HG03469 (cell line): ENCODE measurements around the gene CORO2B.

Experiments
- ATAC-seq: cut with Tn5 transposase; IDR thresholded peaks from one replicate; pipeline ENCODE4 v1.9.1; 2021; ENCODE audit warnings: mild to moderate bottlenecking, moderate library complexity, moderate number of reproducible peaks; ENCODE audit not compliant: unreplicated experiment

CORO2B gene, protein sequence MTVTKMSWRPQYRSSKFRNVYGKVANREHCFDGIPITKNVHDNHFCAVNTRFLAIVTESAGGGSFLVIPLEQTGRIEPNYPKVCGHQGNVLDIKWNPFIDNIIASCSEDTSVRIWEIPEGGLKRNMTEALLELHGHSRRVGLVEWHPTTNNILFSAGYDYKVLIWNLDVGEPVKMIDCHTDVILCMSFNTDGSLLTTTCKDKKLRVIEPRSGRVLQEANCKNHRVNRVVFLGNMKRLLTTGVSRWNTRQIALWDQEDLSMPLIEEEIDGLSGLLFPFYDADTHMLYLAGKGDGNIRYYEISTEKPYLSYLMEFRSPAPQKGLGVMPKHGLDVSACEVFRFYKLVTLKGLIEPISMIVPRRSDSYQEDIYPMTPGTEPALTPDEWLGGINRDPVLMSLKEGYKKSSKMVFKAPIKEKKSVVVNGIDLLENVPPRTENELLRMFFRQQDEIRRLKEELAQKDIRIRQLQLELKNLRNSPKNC

DNA sequence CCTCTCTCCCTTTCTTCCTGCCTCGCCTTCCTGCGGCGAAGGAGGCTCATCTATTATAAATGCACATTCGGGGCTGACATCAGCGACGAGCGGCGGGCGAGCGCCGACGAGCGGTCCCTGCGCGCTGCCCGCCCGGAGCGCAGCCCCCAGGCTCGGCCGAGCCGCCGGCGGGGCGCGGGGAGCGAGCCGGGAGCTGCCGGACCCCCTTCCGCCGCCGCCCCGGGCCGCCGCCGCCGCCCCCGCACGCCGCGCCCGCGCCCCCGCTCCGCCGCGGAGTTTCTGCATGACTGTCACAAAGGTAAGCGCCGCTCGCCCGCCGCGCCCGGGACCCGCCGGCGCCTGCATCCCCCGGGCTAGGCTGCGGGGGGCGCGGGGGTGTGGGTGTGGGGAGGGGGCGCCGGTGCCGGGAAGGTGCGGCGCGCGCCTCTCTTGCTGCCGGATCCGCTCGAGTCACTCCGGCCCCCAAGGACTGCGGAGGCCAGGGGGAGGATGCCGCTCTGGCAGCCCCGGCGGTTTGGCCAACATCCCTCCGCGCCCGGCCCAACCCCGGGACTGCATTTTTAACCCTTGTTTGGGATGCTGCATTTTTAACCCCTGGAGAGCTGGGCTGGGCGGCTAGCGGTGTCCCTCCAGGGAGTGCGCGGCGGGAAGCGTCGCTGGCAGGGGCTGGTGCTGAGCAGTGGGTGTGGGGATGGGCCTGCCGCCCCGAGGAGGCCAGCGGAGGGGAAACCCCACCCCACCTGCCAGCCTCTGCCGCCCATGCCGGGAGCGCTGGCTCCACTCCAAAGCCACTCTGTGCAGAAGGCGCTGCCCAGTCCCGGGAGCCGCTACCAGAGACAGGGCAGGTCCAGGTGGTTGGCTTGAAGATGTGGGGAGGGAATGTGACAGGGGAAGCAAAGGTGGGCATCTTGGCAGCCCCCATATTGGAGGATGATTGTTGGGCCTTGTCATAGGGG is at the start of gene CORO2B:
Gene CORO2B (plus strand): TSS at position 14 of the 956 bp plus-strand sequence. CDS start 270 bp downstream, at position 284.
- no peak for ATAC-seq

DNA sequence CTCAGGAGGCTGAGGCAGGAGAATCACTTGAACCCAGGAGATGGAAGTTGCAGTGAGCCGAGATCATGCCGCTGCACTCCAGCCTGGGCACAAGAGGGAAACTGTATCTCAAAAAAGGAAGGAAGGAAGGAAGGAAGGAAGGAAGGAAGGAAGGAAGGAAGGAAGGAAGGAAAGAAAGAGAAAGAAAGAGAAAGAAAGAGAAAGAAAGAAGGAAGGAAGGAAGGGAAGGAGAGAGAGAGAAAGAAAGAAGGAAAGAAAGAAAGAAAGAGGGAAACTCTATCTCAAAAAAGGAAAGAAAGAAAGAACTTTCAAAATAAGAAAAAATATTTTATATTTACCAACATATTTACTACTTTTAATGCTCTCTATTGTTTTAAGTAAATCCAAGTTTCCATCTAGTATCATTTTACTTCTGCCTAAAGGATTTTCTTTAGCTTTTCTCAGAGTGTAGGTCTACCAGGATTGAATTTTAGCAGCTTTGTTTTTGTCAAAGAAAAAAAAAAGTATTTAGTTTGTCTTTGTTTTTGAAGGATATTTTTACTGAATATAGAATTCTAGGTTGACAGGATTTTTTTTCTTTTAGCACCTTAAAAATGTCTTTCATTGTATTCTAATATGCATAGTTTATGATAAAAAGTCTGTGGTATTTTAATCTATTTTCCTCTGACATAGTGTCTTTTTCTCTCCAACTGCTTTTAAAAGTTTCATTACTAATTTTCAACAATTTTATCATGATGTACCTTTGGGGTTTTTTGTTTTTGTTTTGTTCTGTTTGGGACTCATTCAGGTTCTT is 47.2 kb upstream of the CORO2B start:
- ATAC-seq: no peak

DNA sequence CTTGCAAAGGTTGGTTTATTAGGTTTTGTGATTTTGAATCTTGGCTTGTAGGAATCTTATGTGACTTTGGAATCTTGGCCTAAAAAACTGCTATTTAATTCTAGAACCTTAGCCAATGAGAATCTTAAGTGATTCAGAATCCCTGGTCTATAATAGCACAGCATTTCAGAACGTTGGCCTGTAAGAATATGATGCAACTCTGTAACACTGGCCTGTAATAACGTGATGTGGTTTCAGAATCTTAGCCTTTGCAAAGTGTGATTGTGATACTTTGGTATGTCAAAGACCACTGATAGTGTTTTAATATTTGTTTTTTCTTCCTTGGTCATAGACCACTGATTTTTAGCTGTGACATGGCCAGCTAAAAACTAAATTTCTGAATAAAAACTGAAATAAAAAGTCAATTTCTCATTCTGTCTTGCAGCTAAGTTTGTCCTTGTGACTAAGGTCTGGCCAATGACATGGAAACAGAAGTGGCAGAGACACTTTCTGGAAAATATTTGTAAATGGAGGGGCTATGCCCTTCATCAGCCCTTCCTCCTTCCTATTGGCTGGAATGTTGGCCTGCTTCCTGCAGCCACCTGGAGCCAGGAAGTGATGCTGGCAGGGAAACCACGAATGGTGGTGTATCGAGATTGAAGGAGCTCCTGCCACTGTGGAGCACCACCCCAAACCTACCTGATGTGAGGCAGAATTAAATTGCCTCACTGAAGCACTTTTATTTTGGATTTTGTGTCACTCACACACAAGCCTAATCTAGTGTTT is 42.3 kb upstream of the CORO2B start:
- ATAC-seq: no peak

DNA sequence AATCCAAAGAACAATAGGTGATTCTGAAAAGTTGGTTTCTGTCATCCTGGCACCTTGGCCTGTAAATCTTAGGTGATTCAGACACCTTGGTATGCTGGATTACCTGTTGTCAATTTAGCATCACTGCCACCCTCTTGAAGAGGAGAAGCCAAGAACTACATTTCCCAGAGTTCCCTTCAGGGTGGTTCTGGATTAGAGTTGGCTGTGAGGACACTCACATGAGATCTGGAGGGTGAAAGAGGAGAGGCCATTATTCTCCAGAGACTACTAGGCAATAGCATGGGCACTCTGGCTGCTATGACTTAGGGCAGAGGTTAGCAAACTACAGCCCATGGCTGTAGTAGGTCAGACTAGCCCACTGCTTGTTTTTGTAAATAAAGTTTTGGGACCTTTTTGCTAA is 41.7 kb upstream of the CORO2B start:
- ATAC-seq: no peak

DNA sequence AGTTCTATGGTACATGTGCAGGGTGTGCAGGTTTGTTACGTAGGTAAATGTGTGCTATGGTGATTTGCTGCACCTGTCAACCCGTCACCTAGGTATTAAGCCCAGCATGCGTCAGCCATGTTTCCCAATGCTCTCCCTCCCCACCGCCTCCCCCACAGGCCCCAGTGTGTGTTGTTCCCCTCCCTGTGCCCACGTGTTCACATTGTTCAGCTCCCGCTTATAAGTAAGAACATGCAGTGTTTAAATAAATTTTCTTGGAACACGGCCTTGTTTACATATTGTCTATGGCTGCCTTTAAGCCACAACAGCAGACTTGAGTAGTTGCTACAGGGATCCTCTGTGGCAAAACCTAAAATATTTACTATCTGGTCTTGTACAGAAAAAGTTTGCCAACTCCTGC is 41.3 kb upstream of the CORO2B start:
- ATAC-seq: no peak

DNA sequence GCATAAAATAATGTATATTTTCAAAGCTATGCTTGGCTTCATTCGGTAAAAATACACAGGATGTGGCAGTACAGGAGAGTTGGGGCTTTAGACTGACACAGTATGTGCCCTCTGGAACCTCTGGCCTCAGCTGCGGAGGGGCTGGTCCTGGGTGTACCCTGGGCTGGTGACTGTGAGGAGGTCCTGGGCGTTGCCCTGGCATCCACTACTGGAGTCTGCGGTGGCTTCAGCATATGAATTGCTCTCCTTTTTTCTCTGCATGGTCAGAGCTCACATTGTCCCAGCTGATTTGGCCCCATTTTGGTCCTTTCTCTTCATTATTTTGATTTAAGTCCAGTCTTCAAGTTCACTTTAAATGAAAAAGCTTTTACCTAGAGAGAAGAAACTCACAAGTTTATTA is 40.5 kb upstream of the CORO2B start:
- no peak for ATAC-seq

DNA sequence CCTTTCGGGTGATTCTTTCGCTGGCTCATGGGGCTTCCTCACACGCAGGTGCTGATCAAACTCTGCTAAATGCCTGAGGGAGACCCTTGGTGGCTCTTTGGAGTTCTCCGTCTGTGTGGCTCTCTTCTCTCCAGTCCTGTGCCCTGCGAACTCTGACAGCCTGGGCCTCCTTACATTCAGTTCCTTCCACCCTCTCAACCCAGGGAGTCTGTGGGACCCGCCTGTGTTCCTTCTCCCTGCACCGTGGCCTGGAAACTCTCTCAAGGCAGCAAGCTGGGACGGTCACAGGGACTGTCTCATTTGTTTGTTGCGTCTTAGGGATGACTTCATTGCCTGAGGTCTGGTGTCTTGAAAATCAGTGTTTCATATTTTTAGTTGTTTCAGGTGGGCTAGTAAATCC is 37.0 kb upstream of the CORO2B start:
- ATAC-seq: no peak

DNA sequence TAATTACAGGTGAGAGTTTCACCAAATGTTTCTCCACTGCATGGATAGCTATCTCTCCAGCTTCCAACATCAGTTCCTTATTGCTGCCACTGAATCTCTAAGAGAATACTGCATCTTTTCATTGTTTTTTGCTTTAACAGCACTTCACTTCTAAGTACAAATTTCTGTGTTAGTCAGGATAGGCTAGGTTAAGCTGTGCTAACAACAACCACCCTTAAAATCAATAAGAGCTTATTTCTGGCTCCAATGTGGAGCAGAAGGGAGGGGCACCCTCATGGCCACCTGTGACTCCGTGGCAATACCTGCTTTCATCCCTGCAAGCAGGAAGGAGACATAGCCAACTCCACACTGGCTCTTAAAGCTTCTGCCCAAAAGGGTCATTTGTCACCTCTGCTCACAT is 36.4 kb upstream of the CORO2B start:
- ATAC-seq: no peak

DNA sequence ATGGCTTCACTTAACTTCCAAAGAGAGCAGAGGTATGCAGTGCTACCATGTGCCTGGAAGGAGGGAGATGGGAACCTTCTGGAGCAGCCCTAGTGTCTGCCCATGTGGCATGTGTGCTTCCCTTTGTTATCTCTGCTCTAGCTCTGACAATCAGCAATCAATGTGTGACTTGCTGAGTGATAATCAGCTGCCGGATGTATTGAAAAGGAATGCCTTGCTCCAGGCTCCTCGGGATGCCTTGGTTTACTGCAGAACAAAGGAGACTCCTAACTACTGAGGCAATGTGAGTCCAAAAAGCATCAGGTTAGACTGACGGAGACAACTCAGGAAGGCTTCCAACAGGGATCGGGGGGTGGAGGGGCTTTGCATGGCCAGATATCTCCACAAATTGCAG is 36.0 kb upstream of the CORO2B start:
- no peak for ATAC-seq

DNA sequence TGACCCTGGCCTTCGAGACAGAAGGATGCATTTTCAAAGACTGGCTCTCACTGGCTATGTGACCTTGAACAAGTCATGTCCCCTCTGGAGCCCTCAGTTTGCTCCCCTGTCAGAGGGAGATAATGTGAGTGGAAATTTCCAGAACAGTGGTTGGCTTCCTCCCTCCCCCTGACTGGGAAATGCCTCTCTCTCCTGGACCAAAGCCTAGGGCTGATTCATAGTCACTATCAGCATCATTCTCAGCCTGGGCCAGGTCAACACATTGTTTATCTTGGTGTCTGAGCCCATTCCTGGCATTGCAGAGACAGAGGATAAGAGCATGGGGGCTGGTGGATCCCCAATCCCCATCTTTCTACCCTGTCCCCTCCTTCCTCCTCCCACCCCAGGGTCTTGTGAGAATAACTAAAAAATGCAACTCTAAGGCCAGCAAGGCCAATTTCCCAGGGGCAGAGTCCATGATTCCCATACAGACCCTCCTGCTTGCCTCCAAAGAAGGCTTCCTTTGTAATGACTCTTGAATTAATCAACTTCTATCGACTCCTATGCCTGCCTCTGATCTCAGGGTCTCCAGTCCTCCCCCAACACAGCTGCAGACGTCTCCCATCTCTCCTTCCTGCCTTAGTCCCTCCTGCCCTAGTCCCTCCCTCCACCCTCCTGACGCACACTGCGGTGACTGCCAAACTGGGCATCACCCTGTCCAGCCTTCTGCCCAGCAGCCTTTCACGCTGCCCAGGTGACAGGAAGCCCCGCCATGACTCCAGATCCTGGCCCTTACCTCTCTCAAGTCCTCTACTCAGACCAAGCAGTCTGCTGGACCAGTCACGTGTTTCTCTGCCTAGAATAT is 35.4 kb upstream of the CORO2B start:
- ATAC-seq: no peak

DNA sequence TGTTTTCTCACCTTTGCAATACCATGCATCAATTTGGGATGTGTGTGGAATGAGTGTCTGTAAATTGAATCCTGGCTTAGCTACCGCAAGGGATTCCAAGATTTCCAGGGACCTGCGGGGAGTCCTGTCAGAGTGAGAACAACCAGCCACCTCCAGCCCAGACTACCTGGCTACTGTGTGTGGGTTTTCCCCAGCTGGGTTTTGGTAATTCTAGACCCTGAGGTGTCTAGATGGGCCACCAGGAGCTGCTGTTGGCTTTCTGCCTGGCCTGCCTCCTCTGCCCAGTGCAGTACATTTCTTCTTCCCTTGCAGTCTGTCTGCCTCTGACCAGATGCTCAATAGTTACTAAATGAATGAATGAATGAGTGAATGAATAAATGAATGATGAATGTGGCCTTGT is 32.5 kb upstream of the CORO2B start:
- no peak for ATAC-seq

DNA sequence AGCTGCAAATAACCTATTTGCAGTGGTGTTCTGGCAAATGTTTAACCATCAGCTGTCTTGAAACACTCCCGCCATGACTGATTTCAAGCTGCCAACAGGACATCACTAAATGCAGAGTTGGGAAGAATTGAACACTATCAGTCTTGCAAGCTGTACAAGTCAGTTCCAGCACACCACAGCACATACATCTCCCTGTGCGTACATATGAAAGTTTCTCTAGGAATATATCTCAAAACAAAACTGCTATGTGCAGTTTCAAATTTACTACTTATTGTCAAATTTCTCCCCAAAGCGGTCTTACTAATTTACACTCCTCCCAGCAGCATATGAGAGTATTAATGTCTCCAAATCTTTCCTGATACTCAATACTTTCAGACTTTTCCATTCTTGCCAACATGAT is 30.4 kb upstream of the CORO2B start:
- no peak for ATAC-seq

DNA sequence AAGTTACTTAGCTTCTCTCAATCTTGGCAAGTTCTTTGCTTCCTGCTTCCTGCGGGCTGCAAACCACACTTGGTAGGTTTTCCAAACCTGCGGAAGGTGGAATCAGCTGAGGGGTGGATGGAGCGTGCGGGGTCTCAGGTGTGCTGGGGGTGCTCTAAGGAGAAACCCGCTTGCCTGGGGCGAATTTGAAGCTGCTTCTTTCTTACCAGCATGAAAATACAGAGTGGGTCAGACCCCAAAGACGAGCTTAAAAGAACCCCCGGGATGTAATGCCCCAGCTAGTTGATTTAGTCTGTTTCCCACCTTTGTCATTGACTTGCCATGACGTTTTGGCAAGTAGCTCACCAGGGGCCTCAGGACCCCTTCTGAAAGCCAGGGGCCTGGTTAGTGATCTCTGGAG is 28.8 kb upstream of the CORO2B start:
- ATAC-seq: no peak

DNA sequence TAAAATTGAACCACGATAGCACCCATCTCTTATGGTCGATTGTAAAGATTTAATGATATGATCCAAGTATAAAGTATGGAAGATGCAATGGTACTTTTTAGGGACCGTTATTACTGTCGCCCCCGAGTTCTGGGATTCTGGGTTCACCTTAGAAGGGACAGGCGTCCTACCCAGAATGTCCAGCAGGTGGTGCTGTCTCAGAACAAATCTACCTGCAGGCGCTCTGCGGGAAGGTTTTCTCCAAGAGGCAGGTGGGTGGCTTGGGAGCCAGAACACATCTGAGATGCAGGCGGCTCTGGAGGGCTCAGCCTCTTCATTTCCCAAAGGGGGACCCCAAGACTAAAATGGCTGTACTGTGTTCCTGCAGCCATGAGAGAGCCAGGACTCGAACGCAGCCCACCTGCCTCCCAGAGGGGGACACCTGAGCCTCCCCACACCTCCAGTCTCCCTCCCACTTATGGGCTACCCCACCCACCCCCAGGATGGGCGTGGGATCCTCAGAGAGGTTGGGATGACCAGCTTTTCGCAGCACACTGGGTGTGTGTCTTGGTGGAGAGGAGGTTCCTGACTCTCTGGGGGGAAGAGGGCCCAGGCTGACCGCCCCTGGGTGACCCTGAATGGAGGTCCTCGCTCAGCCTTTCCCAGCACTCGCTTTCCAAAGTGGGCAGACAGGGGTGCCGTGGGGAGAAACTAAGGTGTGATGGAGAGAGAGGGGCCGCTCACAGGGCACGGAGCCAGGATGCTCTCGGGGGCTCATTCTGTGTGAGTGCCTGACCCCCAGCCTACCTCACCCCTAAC is 28.1 kb upstream of the CORO2B start:
- no peak for ATAC-seq

DNA sequence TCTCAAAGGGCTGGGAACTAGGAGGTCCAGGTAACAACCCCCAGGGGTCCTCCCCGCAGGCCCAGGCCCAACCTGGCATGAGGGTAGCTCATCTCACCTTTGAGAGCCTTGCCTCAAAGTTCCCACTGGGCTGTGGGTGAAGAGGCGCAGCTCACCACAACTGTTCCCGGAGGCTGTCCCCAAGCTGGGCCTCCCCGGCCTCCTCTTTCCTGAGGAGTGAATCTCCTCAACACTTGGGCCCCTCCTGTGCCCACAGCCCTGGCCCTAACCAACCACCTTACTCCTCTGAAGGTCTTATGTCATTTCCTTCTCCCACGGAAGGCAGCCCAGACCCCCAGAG is 27.5 kb upstream of the CORO2B start:
- no peak for ATAC-seq

DNA sequence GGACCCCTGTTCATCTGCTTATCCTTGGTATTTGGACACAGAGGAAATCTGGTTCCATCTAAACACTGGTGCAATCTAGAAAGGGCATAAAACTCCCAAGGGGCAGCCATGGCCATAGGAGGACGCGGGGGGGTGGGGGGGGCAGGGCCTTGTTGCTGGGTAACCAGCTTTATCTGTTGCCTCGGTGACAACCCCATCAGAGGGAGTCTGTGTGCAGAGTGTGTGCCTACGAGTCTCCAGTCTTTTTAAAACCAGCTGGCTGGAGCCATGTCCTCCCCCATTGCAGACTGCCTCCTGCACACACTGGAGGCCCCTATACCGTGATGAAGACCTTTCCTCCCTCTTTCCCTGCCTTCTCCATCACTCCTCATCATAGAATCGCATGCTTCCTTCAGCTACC is 26.4 kb upstream of the CORO2B start:
- ATAC-seq: no peak

DNA sequence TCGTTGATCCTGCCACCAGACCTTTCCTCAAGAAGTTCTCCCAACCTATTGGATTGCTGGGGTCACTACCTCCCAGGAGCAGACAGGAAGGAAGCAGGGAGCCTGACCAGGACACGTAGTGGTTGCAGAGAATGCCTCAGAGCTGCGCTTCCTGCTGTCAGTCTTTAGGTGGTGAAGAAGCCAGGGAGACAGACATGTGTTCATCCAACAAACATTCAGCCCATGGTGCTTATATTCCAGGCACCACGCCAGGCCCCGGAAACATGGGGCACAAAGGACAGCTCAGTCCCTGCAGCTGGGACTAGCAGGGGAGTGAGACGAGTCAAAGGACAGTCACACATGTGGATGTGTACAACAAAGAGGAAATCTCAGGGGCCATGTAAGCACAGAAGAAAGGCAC is 26.0 kb upstream of the CORO2B start:
- no peak for ATAC-seq

DNA sequence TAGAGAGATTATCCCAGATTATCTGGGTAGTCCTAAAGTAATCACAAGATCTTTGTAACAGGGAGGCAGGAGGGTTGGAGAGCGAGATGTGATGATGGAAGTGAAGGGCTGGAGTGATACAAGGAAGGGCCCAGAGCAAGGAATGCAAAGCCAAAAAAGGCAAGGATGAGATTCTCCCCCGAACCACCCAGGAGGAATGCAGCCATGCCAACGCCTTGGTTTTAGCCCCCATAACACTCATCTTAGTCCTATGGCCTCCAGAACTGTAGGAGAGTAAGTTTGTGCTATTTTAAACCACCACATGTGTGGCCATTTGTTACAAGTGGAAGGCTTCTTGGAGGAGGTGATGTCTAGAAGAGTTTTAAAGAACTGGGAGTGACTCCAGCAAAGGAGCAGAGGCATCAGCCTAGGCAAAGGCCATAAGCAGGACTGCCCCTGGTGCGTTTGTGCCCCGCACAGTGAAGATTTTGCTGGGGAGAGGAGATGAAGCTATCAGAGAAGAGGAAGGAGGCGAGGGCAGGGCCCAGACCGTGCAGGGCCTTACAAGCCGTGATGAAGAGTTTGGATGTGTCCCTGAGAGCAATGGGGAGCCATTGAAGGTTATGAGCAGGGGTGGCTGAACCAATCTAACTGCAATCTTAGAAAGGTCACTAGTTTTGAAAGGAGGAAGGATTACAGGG is 25.3 kb upstream of the CORO2B start:
- no peak for ATAC-seq
